DND-41 (cell line): ENCODE data around the gene KASH5.

Experiments used
- ATAC-seq: fragments of 200-7000 bp; cut with Tn5 transposase; 3 replicates; pipeline ENCODE4 v1.9.1; 2021; ENCODE audit warnings: low read depth; ENCODE audit not compliant: insufficient read depth
- DNase-seq: peaks from one replicate; pipeline ENCODE4 v3.0.0-alpha.2; 2020
- H2AFZ ChIP-seq: 2 replicates; pipeline ENCODE4 v1.6.0; 2012; ENCODE audit warnings: low read depth, low read length
- H3K27ac ChIP-seq: 2 replicates; pipeline ENCODE4 v1.5.1; 2012; ENCODE audit warnings: low read length, inconsistent platforms
- H3K27me3 ChIP-seq: fragments of 200-600 bp; sonication (generic); 2 replicates; pipeline ENCODE4 v1.6.0; 2012; ENCODE audit warnings: low read length, mild to moderate bottlenecking, inconsistent platforms; ENCODE audit not compliant: insufficient read depth, poor library complexity
- H3K36me3 ChIP-seq: 2 replicates; pipeline ENCODE4 v1.5.1; 2012; ENCODE audit warnings: low read length, inconsistent platforms; ENCODE audit not compliant: insufficient read depth
- H3K4me1 ChIP-seq: 2 replicates; pipeline ENCODE4 v1.5.1; 2012; ENCODE audit warnings: mild to moderate bottlenecking, low read length; ENCODE audit not compliant: insufficient read depth
- H3K4me2 ChIP-seq: 2 replicates; pipeline ENCODE4 v1.6.0; 2012; ENCODE audit warnings: mild to moderate bottlenecking, moderate library complexity, low read length, inconsistent platforms; ENCODE audit not compliant: insufficient read depth
- H3K4me3 ChIP-seq, 2 experiments: fragments of 200-600 bp in 1 of 2; shearing (Covaris generic) in 1 of 2; 2 replicates each; pipeline ENCODE4 v1.5.1; 2012 to 2016; ENCODE audit warnings: inconsistent platforms in 2 of 2, low read length in 2 of 2, mild to moderate bottlenecking in 2 of 2, low read depth in 1 of 2, moderate library complexity in 1 of 2
- H3K79me2 ChIP-seq: 2 replicates; pipeline ENCODE4 v1.6.0; 2012; ENCODE audit warnings: low read length, inconsistent platforms; ENCODE audit not compliant: insufficient read depth
- H3K9ac ChIP-seq: 2 replicates; pipeline ENCODE4 v1.6.0; 2012; ENCODE audit warnings: low read depth, mild to moderate bottlenecking, inconsistent platforms, low read length, moderate library complexity
- H3K9me3 ChIP-seq: 2 replicates; pipeline ENCODE4 v1.5.1; 2012; ENCODE audit warnings: low read length, moderate library complexity, mild to moderate bottlenecking, inconsistent platforms; ENCODE audit not compliant: insufficient read depth, severe bottlenecking
- H4K20me1 ChIP-seq: 2 replicates; pipeline ENCODE4 v1.6.0; 2012; ENCODE audit warnings: low read length; ENCODE audit not compliant: insufficient read depth
- EZH2 ChIP-seq: IDR thresholded peaks from 3 replicates; pipeline ENCODE4 v1.6.1; 2012; ENCODE audit warnings: borderline replicate concordance, low read depth, mild to moderate bottlenecking, moderate library complexity, low read length, inconsistent platforms; ENCODE audit not compliant: severe bottlenecking
- TF ChIP-seq, protein P1 (sequence below): IDR thresholded peaks from 2 replicates; pipeline ENCODE4 v1.5.1; 2012; ENCODE audit warnings: borderline replicate concordance, low read length, moderate library complexity, mild to moderate bottlenecking; ENCODE audit not compliant: poor library complexity, severe bottlenecking; ENCODE audit errors: extremely low read depth

The KASH5 gene

DNA sequence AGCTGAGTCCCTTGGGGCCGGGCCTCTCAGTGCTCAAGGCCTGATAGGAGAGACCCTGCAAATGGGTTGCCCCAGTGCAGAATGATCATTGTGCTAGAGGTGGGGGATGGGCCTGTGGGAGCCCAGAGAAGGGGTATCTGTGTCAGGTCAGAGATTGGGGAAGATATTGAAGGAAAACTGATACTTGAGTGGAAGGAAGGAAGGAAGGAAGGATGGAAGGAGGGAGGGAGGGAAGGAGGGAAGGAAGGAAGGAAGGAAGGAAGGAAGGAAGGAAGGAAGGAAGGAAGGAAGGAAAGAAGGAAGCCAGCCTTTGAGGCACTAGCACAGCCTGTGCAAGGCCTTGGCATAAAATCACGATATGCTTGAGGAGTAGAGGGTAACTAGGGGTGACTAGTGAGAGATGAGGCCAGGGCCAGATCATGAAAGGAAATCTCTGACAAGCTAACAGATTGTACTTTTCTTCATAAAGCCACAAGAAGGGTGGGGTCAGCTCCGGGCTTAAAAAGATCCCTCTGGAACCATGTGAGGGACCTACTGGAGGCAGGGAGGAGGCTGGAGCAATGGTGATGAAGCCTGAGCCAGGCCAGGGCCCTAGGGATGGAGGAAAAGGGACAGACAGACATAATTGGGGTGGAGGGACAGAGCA lies 23.8 kb downstream of the KASH5 start:
- TF ChIP-seq EZH2, result no peak
- TF ChIP-seq, protein P1, sequence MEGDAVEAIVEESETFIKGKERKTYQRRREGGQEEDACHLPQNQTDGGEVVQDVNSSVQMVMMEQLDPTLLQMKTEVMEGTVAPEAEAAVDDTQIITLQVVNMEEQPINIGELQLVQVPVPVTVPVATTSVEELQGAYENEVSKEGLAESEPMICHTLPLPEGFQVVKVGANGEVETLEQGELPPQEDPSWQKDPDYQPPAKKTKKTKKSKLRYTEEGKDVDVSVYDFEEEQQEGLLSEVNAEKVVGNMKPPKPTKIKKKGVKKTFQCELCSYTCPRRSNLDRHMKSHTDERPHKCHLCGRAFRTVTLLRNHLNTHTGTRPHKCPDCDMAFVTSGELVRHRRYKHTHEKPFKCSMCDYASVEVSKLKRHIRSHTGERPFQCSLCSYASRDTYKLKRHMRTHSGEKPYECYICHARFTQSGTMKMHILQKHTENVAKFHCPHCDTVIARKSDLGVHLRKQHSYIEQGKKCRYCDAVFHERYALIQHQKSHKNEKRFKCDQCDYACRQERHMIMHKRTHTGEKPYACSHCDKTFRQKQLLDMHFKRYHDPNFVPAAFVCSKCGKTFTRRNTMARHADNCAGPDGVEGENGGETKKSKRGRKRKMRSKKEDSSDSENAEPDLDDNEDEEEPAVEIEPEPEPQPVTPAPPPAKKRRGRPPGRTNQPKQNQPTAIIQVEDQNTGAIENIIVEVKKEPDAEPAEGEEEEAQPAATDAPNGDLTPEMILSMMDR, result no peak
- no peak overlapping the region for H2AFZ ChIP-seq
- H3K4me2 ChIP-seq, result no peak overlapping the region
- H4K20me1 ChIP-seq, result no peaks in the 10 kb centered on the region
- H3K36me3 ChIP-seq, result no peaks in the 10 kb centered on the region
- no peak overlapping the region for H3K27ac ChIP-seq
- H3K27me3 ChIP-seq, result no peaks in the 10 kb centered on the region
- no peak overlapping the region for H3K9ac ChIP-seq
- ATAC-seq (no peak), DNase-seq (no peak)
- H3K4me1 ChIP-seq, result peaks cover 10% of the 10 kb centered on the region
- H3K9me3 ChIP-seq, result no peaks in the 10 kb centered on the region
- H3K4me3 ChIP-seq, result no peak overlapping the region
- H3K79me2 ChIP-seq, result no peaks in the 10 kb centered on the region

- peaks cover 10% of the 10 kb centered on the region for H3K4me1 ChIP-seq
- H3K27ac ChIP-seq, result no peak overlapping the region
- no peak overlapping the region for H2AFZ ChIP-seq
- H3K79me2 ChIP-seq, result no peaks in the 10 kb centered on the region
- no peaks in the 10 kb centered on the region for H3K9me3 ChIP-seq
- peaks cover 7% of the 10 kb centered on the region for H3K27me3 ChIP-seq
- TF ChIP-seq, protein P1, result no peak
- no peak for TF ChIP-seq EZH2
- H3K4me2 ChIP-seq, result no peak overlapping the region
- no peak overlapping the region for H3K4me3 ChIP-seq
- DNase-seq (no peak), ATAC-seq (no peak)
- no peaks in the 10 kb centered on the region for H4K20me1 ChIP-seq
- no peaks in the 10 kb centered on the region for H3K36me3 ChIP-seq
- no peak overlapping the region for H3K9ac ChIP-seq
These were observed 25.3 kb downstream of the KASH5 start for GRCh38 chr19:49413348-49413747.

- Histone ChIP-seq H3K27ac (no peak overlapping the region), H3K36me3 (no peaks in the 10 kb centered on the region), H3K79me2 (no peaks in the 10 kb centered on the region), H3K4me2 (no peak overlapping the region), H3K4me1 (peaks cover 7% of the 10 kb centered on the region), H3K9ac (no peak overlapping the region), H3K4me3 (no peak overlapping the region), H3K9me3 (no peaks in the 10 kb centered on the region), H3K27me3 (peaks cover 10% of the 10 kb centered on the region), H2AFZ (no peak overlapping the region), H4K20me1 (no peaks in the 10 kb centered on the region)
- ATAC-seq (no peak), DNase-seq (no peak)
- TF ChIP-seq, protein P1, result no peak
- no peak for TF ChIP-seq EZH2
These were observed 26.2 kb downstream of the KASH5 start for GRCh38 chr19:49414256-49414655.
